ENCODE results near the gene KASH5. TPM values are rescaled to one million over a fixed set of nuclear protein-coding genes. Genes with fewer than 3 reads are reported as not detected.

Gene KASH5
- polyA plus RNA-seq, 1 experiment: not detected

DNA sequence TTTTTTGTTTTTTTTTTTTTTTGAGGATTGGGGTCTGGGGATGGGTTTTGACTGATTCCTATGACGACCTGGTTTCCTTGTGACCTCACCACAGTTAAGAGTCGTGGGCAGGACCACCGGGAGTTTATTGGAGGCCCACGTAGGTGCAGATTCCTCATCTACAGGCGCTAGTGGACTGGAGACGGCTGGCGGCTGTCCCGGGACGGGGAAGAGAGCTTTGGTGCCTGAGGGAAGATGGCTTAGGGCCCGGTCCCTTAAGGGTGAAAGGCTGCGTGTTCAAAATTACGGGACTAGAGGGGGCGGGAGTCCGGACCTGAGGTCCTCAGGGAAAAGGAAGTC, 25.2 kb upstream of the KASH5 start:
- Histone ChIP-seq H3K4me3 (ENCODE audit: low read depth, low read length) (peak overlapping the region; percentile 91), H3K36me3 (ENCODE audit: control insufficient read depth, insufficient read depth, low read length) (peaks cover 4% of the 10 kb centered on the region), H3K27me3 (ENCODE audit: control insufficient read depth, insufficient read depth, low read length) (no peaks in the 10 kb centered on the region)
- DNase-seq (ENCODE audit: low read depth): no peak
- POLR2A ChIA-PET: interaction anchor here (0.7 kb wide), 1 partner anchor 103 kb away, joined by 6 read pairs; no protein-coding TSS in a partner anchor
- CTCF ChIA-PET: no interaction called here
- TF ChIP-seq, protein P1, sequence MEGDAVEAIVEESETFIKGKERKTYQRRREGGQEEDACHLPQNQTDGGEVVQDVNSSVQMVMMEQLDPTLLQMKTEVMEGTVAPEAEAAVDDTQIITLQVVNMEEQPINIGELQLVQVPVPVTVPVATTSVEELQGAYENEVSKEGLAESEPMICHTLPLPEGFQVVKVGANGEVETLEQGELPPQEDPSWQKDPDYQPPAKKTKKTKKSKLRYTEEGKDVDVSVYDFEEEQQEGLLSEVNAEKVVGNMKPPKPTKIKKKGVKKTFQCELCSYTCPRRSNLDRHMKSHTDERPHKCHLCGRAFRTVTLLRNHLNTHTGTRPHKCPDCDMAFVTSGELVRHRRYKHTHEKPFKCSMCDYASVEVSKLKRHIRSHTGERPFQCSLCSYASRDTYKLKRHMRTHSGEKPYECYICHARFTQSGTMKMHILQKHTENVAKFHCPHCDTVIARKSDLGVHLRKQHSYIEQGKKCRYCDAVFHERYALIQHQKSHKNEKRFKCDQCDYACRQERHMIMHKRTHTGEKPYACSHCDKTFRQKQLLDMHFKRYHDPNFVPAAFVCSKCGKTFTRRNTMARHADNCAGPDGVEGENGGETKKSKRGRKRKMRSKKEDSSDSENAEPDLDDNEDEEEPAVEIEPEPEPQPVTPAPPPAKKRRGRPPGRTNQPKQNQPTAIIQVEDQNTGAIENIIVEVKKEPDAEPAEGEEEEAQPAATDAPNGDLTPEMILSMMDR (IDR thresholded peaks at IDR 0.05; ENCODE audit: insufficient read depth, low read depth, low read length): no peak

DNA sequence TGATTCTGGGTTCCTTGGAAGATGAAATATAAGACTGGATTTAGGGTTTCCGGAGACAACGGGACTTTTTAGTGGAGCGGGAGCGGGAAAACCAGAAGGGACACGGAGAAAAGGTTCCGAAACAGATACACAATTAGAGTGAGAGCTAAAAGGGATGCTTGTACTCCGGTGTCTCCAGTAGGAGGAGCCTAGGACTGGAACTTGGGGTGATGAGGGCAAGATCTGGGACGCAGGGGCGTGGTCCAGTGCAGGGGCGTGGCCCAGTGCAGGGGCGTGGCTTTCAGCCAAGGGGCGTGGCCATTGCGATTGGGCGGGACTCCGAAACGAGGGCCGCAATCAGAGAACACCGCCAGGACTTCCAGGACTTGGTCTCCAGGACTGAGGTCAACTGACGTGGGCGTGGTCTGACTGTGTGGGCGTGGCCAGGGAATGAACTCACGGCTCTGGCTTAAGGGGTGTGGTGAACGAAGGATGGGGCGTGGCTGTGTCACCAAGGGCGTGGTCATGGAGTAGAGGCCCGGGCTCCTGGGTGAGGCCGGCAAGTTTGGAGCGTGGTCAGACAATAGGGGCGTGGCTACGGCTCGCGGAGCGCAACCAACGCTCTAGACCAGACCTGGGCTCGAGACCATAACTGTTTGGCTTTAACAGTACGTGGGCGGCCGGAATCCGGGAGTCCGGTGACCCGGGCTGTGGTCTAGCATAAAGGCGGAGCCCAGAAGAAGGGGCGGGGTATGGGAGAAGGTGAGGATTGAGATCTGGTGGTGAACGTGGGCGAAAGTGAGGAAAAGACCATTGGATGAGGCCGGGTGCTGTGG, 24.6 kb upstream of the KASH5 start, which contains the start of gene DKKL1:
TSS of gene DKKL1 (plus strand) at position 610 of the 815 bp plus-strand sequence. CDS start at position 732, 122 bp downstream.
- H3K27me3 ChIP-seq (ENCODE audit: control insufficient read depth, insufficient read depth, low read length): no peaks in the 10 kb centered on the region
- TF ChIP-seq, protein P1 (IDR thresholded peaks at IDR 0.05; ENCODE audit: insufficient read depth, low read depth, low read length): 0 out of 2 replicates have a peak, but pooled peaks have one; percentile 29
- CTCF ChIA-PET: no interaction called here
- POLR2A ChIA-PET: interaction anchor here (0.7 kb wide), 1 partner anchor 103 kb away, joined by 6 read pairs; no protein-coding TSS in a partner anchor
- peak; percentile 98 for DNase-seq (ENCODE audit: low read depth)
- peak within 1 kb of the TSS; percentile 91 for H3K4me3 ChIP-seq (ENCODE audit: low read depth, low read length)
- H3K36me3 ChIP-seq (ENCODE audit: control insufficient read depth, insufficient read depth, low read length): peaks cover 2% of the 10 kb centered on the region; the same call in 1 of the 2 replicates

DNA sequence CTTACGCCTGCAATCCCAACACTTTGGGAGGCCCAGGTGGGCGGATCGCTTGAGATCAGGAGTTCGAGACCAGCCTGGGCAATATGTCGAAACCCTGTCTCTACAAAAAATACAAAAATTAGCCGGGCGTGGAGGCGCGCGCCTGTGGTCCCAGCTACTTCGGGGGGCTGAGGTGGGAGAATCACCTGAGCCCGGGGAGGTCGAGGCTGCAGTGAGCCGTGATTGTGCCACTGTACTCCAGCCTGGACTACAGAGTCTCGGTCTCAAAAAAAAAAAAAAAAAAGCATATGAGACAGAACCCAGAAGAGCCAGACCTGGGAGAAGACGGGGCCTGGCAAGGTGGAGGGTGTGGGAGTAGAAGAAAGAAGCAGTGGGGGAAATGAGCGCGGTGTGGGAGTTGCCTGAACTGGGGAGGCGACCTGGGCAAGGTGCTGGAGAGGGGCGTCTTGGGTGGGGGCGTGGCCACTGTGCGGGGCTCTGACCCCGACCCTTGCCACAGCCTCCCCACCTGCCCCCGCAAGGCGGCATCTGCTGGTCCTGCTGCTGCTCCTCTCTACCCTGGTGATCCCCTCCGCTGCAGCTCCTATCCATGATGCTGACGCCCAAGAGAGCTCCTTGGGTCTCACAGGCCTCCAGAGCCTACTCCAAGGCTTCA, 23.8 kb upstream of the KASH5 start:
- Histone ChIP-seq H3K4me3 (ENCODE audit: low read depth, low read length) (peak overlapping the region; percentile 20; the same call in 1 of the 2 replicates), H3K36me3 (ENCODE audit: control insufficient read depth, insufficient read depth, low read length) (0 out of 2 replicates have a peak, but pooled peaks cover 2% of the 10 kb centered on the region), H3K27me3 (ENCODE audit: control insufficient read depth, insufficient read depth, low read length) (no peaks in the 10 kb centered on the region)
- ChIA-PET POLR2A (no interaction called here), CTCF (no interaction called here)
- TF ChIP-seq, protein P1 (IDR thresholded peaks at IDR 0.05; ENCODE audit: insufficient read depth, low read depth, low read length): no peak
- no peak for DNase-seq (ENCODE audit: low read depth)

DNA sequence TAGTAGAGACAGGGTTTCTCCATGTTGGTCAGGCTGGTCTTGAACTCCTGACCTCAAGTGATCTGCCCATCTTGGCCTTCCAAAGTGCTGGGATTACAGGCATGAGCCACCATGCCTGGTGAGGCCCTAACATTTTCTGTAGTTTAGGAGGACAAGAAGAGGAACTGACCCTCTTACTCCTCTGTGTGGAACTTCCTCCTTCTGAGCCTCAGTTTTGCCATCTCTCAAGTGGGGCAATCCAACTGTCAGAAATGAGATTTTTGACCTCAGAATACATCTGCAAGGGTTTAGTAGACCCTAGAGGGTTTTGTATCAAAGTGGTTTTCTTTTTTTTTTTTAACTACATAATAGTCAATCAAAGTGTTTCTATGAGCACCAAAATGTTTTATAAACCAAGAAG, 21.9 kb upstream of the KASH5 start:
- DNase-seq (ENCODE audit: low read depth): no peak
- H3K36me3 ChIP-seq (ENCODE audit: control insufficient read depth, insufficient read depth, low read length): no peaks in the 10 kb centered on the region
- POLR2A ChIA-PET: no interaction called here
- H3K27me3 ChIP-seq (ENCODE audit: control insufficient read depth, insufficient read depth, low read length): no peaks in the 10 kb centered on the region
- no peak overlapping the region for H3K4me3 ChIP-seq (ENCODE audit: low read depth, low read length)
- TF ChIP-seq, protein P1 (IDR thresholded peaks at IDR 0.05; ENCODE audit: insufficient read depth, low read depth, low read length): no peak
- CTCF ChIA-PET: interaction anchor here (0.7 to 1.5 kb wide), 3 partner anchors 19 to 100 kb away, joined by 3 to 4 read pairs (median 3); no protein-coding TSS in a partner anchor

DNA sequence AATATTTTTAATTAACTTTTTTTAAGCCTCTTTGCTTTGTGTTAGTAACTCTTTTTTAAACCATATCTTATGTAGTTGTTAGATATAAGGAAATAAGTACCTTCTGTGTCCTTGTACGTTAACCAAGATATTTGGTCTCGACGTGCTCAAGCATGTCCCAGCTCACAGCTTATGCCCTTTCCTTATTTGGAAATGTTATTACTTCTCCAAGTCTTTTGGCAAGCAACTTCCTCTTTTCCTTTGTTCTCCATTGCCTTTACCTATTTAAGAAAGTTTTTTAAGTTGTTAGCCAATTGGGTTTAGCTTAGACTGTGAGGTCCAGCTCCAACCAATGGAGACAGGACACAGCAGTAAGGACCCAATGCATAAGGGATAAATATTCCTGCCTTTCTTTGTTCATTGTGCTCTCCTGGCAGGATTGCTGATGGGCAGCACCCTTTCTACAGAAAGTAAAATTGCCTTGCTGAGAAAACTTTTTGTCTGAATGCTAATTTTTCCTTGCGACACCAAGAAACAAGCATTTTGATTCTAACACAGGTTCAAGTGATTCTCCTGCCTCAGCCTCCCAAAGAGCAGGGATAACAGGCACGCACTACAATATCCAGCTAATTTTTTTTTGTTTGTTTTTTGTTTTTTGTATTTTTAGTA, 19.2 kb upstream of the KASH5 start:
- DNase-seq (ENCODE audit: low read depth): no peak
- TF ChIP-seq, protein P1 (IDR thresholded peaks at IDR 0.05; ENCODE audit: insufficient read depth, low read depth, low read length): no peak
- no peak overlapping the region for H3K4me3 ChIP-seq (ENCODE audit: low read depth, low read length)
- ChIA-PET CTCF (no interaction called here), POLR2A (no interaction called here)
- peaks cover 2% of the 10 kb centered on the region; the same call in 1 of the 2 replicates for H3K27me3 ChIP-seq (ENCODE audit: control insufficient read depth, insufficient read depth, low read length)
- H3K36me3 ChIP-seq (ENCODE audit: control insufficient read depth, insufficient read depth, low read length): no peaks in the 10 kb centered on the region

Measured in BJ (cell line).